OCI-LY3 (cell line): ENCODE results near the gene CHST8.

Experiments used
- EZH2phosphoT487 ChIP-seq: fragments of 200-600 bp; shearing (Covaris generic); IDR thresholded peaks from 2 replicates; pipeline ENCODE4 v1.6.1; 2018; ENCODE audit warnings: antibody characterized with exemption, mixed run types, low read depth
- TF ChIP-seq, protein P1 (sequence below): fragments of 200-600, 300-600 bp; sonication (generic); IDR thresholded peaks from 2 replicates; pipeline ENCODE4 v1.5.1; 2014; ENCODE audit warnings: antibody characterized with exemption, low read length, low read depth

DNA sequence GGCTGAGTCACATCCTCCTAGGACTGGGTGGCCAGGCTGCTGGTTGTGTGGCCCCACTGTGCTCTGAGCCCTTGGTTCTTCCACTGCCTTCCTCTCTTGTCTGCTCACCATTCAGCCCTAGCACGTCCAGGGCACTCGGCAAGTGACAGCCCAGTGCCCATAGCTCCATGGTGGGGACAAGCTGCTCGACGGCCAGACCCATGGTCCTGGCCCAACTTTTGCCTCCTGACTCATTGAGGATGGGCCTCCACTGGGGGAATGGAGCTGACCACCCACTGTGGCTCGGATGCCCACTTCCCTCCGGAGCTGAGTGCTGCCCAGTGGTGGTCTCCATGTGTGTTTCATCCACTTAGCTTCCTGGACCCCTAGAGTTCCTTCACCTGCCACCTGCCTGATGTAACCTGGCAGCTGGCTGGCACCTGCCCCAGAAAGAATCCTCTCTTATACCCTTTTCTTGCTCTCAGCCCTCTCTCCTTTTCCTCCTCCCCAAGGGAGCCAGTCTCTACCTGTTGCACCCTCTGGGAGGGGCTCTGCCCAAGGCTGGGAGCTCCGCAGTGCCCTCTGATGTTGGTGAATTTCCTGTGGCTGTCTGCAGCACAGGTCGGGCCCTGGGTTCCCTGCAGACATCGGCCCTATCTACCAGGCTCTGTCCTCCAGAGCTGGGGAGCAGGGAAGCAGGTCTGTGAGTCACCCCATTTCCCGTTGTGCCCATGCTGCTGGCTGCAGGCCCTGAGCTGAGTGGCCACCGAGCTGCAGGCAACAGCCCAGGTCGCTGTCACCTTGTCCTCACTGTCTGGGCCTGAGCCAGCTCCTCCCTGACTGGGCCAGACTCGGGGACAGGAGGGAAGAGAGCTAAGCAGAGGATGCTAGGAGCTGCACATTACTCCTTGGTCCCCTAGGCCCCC lies 7.4 kb downstream of the CHST8 start:
- TF ChIP-seq, protein P1, sequence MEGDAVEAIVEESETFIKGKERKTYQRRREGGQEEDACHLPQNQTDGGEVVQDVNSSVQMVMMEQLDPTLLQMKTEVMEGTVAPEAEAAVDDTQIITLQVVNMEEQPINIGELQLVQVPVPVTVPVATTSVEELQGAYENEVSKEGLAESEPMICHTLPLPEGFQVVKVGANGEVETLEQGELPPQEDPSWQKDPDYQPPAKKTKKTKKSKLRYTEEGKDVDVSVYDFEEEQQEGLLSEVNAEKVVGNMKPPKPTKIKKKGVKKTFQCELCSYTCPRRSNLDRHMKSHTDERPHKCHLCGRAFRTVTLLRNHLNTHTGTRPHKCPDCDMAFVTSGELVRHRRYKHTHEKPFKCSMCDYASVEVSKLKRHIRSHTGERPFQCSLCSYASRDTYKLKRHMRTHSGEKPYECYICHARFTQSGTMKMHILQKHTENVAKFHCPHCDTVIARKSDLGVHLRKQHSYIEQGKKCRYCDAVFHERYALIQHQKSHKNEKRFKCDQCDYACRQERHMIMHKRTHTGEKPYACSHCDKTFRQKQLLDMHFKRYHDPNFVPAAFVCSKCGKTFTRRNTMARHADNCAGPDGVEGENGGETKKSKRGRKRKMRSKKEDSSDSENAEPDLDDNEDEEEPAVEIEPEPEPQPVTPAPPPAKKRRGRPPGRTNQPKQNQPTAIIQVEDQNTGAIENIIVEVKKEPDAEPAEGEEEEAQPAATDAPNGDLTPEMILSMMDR = no peak
- TF ChIP-seq EZH2phosphoT487 = no peak
